ENCODE measurements around the gene LACTB. TPM values are rescaled to one million over a fixed set of nuclear protein-coding genes. Genes with fewer than 3 reads are reported as not detected.

LACTB gene, protein sequence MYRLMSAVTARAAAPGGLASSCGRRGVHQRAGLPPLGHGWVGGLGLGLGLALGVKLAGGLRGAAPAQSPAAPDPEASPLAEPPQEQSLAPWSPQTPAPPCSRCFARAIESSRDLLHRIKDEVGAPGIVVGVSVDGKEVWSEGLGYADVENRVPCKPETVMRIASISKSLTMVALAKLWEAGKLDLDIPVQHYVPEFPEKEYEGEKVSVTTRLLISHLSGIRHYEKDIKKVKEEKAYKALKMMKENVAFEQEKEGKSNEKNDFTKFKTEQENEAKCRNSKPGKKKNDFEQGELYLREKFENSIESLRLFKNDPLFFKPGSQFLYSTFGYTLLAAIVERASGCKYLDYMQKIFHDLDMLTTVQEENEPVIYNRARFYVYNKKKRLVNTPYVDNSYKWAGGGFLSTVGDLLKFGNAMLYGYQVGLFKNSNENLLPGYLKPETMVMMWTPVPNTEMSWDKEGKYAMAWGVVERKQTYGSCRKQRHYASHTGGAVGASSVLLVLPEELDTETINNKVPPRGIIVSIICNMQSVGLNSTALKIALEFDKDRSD
- total RNA-seq (10 to 100 TPM in 1 of 6 donors, 1 to 10 TPM in 5; 4.8 to 11.2 (median 6.6) TPM), polyA plus RNA-seq (1 to 10 TPM; 6.0 to 7.3 TPM)

DNA sequence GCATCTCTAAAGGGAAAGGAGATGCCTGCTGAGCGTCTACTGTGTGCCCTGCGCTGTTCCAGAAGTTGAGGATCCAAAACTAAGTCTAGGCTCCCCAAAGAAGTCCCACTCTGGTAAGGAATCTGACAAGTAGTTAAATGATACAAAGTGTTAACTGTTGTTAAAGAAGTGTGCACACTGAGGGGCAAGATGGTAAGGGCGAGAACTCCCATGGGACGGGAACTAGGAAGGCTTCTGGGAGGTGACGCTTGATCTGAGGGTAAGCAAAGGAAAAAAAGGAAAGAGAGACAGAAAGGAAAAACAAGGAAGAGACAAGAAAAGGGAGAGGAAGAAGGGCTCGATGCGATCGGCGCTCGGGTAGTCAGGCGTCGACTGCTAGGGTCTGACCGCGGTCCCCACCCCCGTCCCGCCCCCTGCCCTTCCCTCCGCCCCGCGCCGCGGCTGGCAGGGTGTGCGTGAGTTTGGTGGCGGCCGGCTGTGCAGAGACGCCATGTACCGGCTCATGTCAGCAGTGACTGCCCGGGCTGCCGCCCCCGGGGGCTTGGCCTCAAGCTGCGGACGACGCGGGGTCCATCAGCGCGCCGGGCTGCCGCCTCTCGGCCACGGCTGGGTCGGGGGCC lies at the start of gene LACTB:
LACTB (plus strand) TSS at position 480 of the 620 bp plus-strand sequence; CDS start at position 491, 11 bp downstream.
- FAIRE-seq (no peak), ATAC-seq (peak; percentile 89 to 95 (median 94)), DNase-seq (peak; percentile 86 to 95 (median 89))
- no peaks in the 10 kb centered on the region for H3K27me3 ChIP-seq
- no peaks in the 10 kb centered on the region for H3K36me3 ChIP-seq
- peak within 1 kb of the TSS; percentile 75 to 99 (median 96) for H3K4me3 ChIP-seq
- WGBS, 2 donors, result 1% methylated on average over 33 to 40 of the region's 40 CpGs
- intact Hi-C loops (cut with DNase I), result no loop called here
- H3K9me3 ChIP-seq, result no peaks in the 10 kb centered on the region
- H3K27ac ChIP-seq, result peak within 1 kb of the TSS; percentile 67 to 94 (median 88)
- TF ChIP-seq, protein P1, sequence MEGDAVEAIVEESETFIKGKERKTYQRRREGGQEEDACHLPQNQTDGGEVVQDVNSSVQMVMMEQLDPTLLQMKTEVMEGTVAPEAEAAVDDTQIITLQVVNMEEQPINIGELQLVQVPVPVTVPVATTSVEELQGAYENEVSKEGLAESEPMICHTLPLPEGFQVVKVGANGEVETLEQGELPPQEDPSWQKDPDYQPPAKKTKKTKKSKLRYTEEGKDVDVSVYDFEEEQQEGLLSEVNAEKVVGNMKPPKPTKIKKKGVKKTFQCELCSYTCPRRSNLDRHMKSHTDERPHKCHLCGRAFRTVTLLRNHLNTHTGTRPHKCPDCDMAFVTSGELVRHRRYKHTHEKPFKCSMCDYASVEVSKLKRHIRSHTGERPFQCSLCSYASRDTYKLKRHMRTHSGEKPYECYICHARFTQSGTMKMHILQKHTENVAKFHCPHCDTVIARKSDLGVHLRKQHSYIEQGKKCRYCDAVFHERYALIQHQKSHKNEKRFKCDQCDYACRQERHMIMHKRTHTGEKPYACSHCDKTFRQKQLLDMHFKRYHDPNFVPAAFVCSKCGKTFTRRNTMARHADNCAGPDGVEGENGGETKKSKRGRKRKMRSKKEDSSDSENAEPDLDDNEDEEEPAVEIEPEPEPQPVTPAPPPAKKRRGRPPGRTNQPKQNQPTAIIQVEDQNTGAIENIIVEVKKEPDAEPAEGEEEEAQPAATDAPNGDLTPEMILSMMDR (IDR thresholded peaks at IDR 0.05), result no peak
- no peaks in the 10 kb centered on the region for H3K4me1 ChIP-seq

DNA sequence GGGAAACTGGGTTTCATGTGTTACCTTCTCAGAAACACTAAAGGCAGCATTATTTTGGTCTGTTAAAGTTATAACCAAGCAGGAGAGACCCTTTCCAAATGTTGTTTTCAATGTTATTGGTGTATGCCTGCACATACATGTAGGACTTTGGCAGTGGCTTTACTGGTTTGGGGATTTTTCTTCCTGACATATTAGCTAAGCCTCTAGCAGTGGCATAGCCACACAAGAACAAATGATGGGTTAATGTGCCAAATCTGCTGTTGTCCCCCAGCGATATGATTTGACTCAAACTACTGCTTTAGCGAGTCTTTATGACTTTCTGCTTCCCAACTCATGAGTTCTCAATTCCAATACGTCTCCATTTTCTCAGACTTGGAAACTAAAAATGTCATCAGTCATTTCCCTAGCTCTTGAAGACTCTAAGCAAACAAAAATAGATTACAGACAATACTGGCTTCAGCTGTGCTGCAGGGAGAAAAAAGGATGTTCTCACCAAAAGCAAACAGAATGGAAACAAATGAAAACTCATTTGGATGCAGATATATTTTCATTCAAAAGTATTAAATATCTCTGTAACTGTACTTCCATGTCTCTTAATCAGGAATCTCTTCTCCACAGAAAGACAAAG lies 49.5 kb upstream of the LACTB start:
- no peak overlapping the region for H3K27ac ChIP-seq
- TF ChIP-seq, protein P1 (IDR thresholded peaks at IDR 0.05), result no peak

DNA sequence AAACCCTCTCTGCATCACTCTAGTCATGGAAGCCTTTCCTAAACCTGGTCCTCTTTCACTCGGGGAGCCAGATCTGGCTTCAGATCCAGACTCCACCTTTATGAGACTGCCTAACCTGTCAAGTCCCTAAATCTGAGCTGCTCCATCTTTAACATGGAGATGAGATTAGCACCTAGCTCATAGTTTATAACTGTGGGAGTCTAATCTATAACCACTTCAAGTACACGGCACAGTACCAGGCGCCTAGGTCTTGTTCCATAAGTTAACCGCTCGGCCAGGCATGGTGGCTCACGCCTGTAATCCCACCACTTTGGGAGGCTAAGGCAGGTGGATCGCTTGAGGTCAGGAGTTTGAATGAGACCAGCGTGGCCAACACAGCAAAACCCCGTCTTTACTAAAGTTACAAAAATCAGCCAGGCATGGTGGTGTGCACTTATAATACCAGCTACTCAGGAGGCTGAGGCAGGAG lies 48.8 kb upstream of the LACTB start:
- FAIRE-seq (no peak), DNase-seq (no peak), ATAC-seq (peak in 1 of 4 donors; percentile 15)
- peaks cover 0 to 21% (median 0%) of the 10 kb centered on the region in 3 donors for H3K36me3 ChIP-seq
- no peak overlapping the region for H3K4me3 ChIP-seq
- H3K4me1 ChIP-seq, result peaks cover 0 to 3% (median 0%) of the 10 kb centered on the region in 3 donors
- 83 to 85% methylated on average over 9 of the region's 9 CpGs for WGBS, 2 donors
- H3K27ac ChIP-seq, result no peak overlapping the region
- no peaks in the 10 kb centered on the region for H3K9me3 ChIP-seq
- H3K27me3 ChIP-seq, result no peaks in the 10 kb centered on the region
- TF ChIP-seq, protein P1 (IDR thresholded peaks at IDR 0.05), result no peak
- intact Hi-C loops (cut with DNase I), result no loop called here

More for the DNA sequence above, 49.5 kb upstream of the LACTB start:
- H3K27me3 ChIP-seq, result no peaks in the 10 kb centered on the region
- ATAC-seq (no peak), DNase-seq (no peak), FAIRE-seq (no peak)
- peaks cover 0 to 28% (median 0%) of the 10 kb centered on the region in 3 donors for H3K36me3 ChIP-seq
- no peaks in the 10 kb centered on the region for H3K9me3 ChIP-seq
- intact Hi-C loops (cut with DNase I), result no loop called here
- H3K4me1 ChIP-seq, result peaks cover 0 to 3% (median 0%) of the 10 kb centered on the region in 3 donors
- WGBS, 2 donors, result 72 to 74% methylated on average over 3 of the region's 3 CpGs
- no peak overlapping the region for H3K4me3 ChIP-seq

DNA sequence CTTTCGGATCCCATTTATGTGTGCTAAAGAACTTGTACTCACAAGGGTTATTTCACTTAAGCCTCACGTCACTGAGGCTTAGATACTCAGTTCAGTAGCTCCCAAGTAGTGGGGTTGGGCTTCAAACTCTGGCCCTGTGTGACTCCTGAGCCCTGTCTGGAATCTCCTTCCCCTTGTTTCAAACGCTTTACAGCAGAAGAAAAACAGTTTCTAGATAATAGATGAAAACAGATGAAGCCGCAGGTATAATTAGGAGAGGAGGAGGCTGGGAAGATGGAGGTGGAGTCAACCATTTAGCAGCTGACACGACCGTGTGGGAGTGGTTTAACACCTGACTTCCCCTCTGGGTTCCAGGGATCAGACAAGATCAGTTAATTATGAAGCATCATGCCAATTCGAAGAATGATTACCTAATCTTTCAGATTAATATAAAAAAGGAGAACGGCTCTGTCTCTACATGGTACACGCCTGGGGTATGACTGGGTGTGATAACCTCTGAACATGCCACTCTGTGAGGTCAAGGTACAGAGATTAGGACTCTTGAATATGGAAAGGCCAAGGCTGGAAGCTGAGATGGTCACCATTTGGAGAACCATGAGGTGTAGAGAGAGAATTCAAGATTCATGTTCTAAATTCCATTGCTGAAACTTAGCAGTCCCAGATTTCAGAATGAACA lies 48.0 kb upstream of the LACTB start:
- Histone ChIP-seq H3K36me3 (peaks cover 0 to 13% (median 0%) of the 10 kb centered on the region in 3 donors), H3K27me3 (no peaks in the 10 kb centered on the region), H3K27ac (no peak overlapping the region), H3K4me1 (peaks cover 0 to 3% (median 0%) of the 10 kb centered on the region in 3 donors), H3K9me3 (no peaks in the 10 kb centered on the region), H3K4me3 (no peak overlapping the region)
- ATAC-seq, result peak; percentile 19 to 52 (median 34)
- intact Hi-C loops (cut with DNase I), result no loop called here
- no peak for FAIRE-seq
- TF ChIP-seq, protein P1 (IDR thresholded peaks at IDR 0.05), result no peak
- WGBS, 2 donors, result 33 to 35% methylated on average over 9 of the region's 9 CpGs
- DNase-seq, result no peak

Measured in pancreas (tissue), 10 donors.